GM21390 (cell line): ENCODE data around the gene MAGI1.
A peak's percentile ranks its signal among the peaks of the same experiment; 100 is the strongest.

Experiments
- ATAC-seq: cut with Tn5 transposase; IDR thresholded peaks from one replicate; pipeline ENCODE4 v1.9.1; 2021; ENCODE audit not compliant: unreplicated experiment

MAGI1 gene

GRCh38 chr3:65762235-65762580 lies 276.5 kb downstream of the MAGI1 start:
- ATAC-seq = no peak

GRCh38 chr3:65761446-65762234 lies 277.1 kb downstream of the MAGI1 start:
- no peak for ATAC-seq

GRCh38 chr3:65758876-65759598 lies 279.7 kb downstream of the MAGI1 start:
- ATAC-seq = no peak

- no peak for ATAC-seq
Measured at GRCh38 chr3:65758438-65758837, 280.3 kb downstream of the MAGI1 start.

- ATAC-seq = no peak
Measured at GRCh38 chr3:65752636-65753035, 286.1 kb downstream of the MAGI1 start.

GRCh38 chr3:65751123-65751700 lies 287.5 kb downstream of the MAGI1 start:
- no peak for ATAC-seq

GRCh38 chr3:65749066-65749465 lies 289.7 kb downstream of the MAGI1 start:
- ATAC-seq = no peak

GRCh38 chr3:65748326-65748725 lies 290.4 kb downstream of the MAGI1 start:
- ATAC-seq = no peak

- ATAC-seq = no peak
Measured at GRCh38 chr3:65746848-65747247, 291.9 kb downstream of the MAGI1 start.

GRCh38 chr3:65745306-65745705 lies 293.4 kb downstream of the MAGI1 start:
- no peak for ATAC-seq

- ATAC-seq = no peak
Measured at GRCh38 chr3:65742914-65743313, 295.8 kb downstream of the MAGI1 start.

- ATAC-seq = no peak
Measured at GRCh38 chr3:65741540-65741939, 297.2 kb downstream of the MAGI1 start.

GRCh38 chr3:65739901-65740541 lies 298.7 kb downstream of the MAGI1 start:
- no peak for ATAC-seq

- no peak for ATAC-seq
Measured at GRCh38 chr3:65734792-65735191, 303.9 kb downstream of the MAGI1 start.

GRCh38 chr3:65734382-65734781 lies 304.3 kb downstream of the MAGI1 start:
- ATAC-seq = no peak

- no peak for ATAC-seq
Measured at GRCh38 chr3:65733459-65733858, 305.3 kb downstream of the MAGI1 start.

GRCh38 chr3:65732051-65732935 lies 306.4 kb downstream of the MAGI1 start:
- ATAC-seq = peak; percentile 96

GRCh38 chr3:65730449-65730848 lies 308.3 kb downstream of the MAGI1 start:
- no peak for ATAC-seq

- no peak for ATAC-seq
Measured at GRCh38 chr3:65729973-65730372, 308.7 kb downstream of the MAGI1 start.

- no peak for ATAC-seq
Measured at GRCh38 chr3:65729555-65729954, 309.2 kb downstream of the MAGI1 start.

GRCh38 chr3:65728138-65728537 lies 310.6 kb downstream of the MAGI1 start:
- no peak for ATAC-seq
